A673 (cell line): ENCODE data around the gene TMEM254. TPM values are rescaled to one million over a fixed set of nuclear protein-coding genes. Genes with fewer than 3 reads are reported as not detected.

Source experiments
- BruUV-seq: library from RNA; stranded (reverse); fragments of 400-500 nt; replicated peaks from 2 replicates; lab custom pipeline; 2021; lab: Mats Ljungman, UMichigan
- CTCF ChIA-PET: fragments of 300-600 bp; sonication (Branson Sonifier 250); formaldehyde crosslinking; loops from one replicate; lab custom pipeline; 2022; ENCODE audit warnings: antibody characterized with exemption; lab: Charles Lee
- POLR2A ChIA-PET: fragments of 300-600 bp; sonication (Branson Sonifier 250); formaldehyde crosslinking; loops from one replicate; lab custom pipeline; 2022; ENCODE audit warnings: antibody characterized with exemption; ENCODE audit not compliant: low non-redundant PET; lab: Charles Lee
- DNase-seq: peaks from one replicate; pipeline ENCODE4 v3.0.0-alpha.2; 2015; ENCODE audit warnings: low spot score
- H3K27ac ChIP-seq: fragments of 200-600 bp; sonication (generic); 2 replicates; pipeline ENCODE4 v1.5.1; 2016; ENCODE audit warnings: mixed run types, low read depth, mild to moderate bottlenecking, mixed read lengths, antibody characterized with exemption, low read length; ENCODE audit not compliant: poor library complexity, severe bottlenecking
- H3K27me3 ChIP-seq: fragments of 200-600 bp; sonication (generic); replicated peaks from 2 replicates; pipeline ENCODE4 v1.6.1; 2017; ENCODE audit warnings: mixed run types, low read depth, mild to moderate bottlenecking, mixed read lengths, antibody characterized with exemption, low read length; ENCODE audit not compliant: insufficient read depth, poor library complexity
- H3K36me3 ChIP-seq: fragments of 200-600 bp; sonication (generic); 2 replicates; pipeline ENCODE4 v1.6.1; 2016; ENCODE audit warnings: mixed run types, mild to moderate bottlenecking, mixed read lengths, antibody characterized with exemption, low read length; ENCODE audit not compliant: insufficient read depth, poor library complexity, severe bottlenecking
- H3K4me1 ChIP-seq: fragments of 200-600 bp; sonication (generic); 2 replicates; pipeline ENCODE4 v1.6.1; 2017; ENCODE audit warnings: mixed run types, mild to moderate bottlenecking, mixed read lengths, antibody characterized with exemption, low read length; ENCODE audit not compliant: insufficient read depth, poor library complexity, severe bottlenecking
- H3K4me3 ChIP-seq: fragments of 200-600 bp; sonication (generic); 2 replicates; pipeline ENCODE4 v1.5.1; 2016; ENCODE audit warnings: low read depth, mixed run types, mild to moderate bottlenecking, mixed read lengths, low read length; ENCODE audit not compliant: poor library complexity, severe bottlenecking
- H3K9me3 ChIP-seq: fragments of 200-600 bp; sonication (generic); 2 replicates; pipeline ENCODE4 v1.6.1; 2016; ENCODE audit warnings: mixed run types, low read depth, mild to moderate bottlenecking, mixed read lengths, antibody characterized with exemption, low read length; ENCODE audit not compliant: poor library complexity, severe bottlenecking
- EZH2 ChIP-seq: fragments of 200-600 bp; sonication (generic); IDR thresholded peaks from 2 replicates; pipeline ENCODE4 v1.6.1; 2017; ENCODE audit warnings: borderline replicate concordance, low read depth, mild to moderate bottlenecking, mixed read lengths, antibody characterized with exemption, low read length; ENCODE audit not compliant: poor library complexity, severe bottlenecking
- intact Hi-C: fragments of 100-400 bp; cut with micrococcal nuclease; formaldehyde crosslinking; loops from one replicate; pipeline ENCODE4 v1.10.0; 2022; ENCODE audit not compliant: unreplicated experiment
- total RNA-seq: library from RNA; stranded (reverse); gene quantifications from 2 replicates; pipeline ENCODE4 v1.2.3, GENCODE V29; 2021
- TF ChIP-seq, protein P1 (sequence below): fragments of 300-800, 200-600 bp; sonication (generic); conservative IDR thresholded peaks from 2 replicates; pipeline ENCODE4 v1.5.1; 2017; ENCODE audit warnings: low read depth, mild to moderate bottlenecking, antibody characterized with exemption, low read length, moderate library complexity, mixed read lengths

Gene TMEM254
- total RNA-seq, 1 experiment from 2014 or later, result 12.2 TPM

DNA sequence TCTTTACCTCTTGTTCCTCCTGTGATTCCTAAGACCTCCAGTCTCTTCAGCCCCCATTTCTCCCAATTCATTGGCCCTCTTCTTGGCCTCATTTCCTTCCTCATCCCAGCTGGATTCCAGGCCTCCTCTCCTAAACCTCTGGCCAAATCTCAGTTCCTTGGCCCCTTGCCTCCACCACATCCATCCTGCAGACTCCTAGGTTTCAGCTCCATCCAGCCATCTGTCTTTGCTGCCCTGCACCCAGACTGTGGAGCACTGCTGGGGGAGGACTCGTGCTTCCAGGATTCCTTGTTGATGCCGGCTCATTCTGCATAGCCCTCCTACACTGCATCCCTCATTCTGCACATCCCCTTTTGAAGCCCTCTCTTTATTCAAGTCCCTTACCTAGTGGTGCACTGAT is 60.8 kb downstream of the TMEM254 start:
- intact Hi-C loops, result no loop called here
- ChIA-PET CTCF (no interaction called here), POLR2A (no interaction called here)
- BruUV-seq, result no TSS peak
- H3K9me3 ChIP-seq, result no peaks in the 10 kb centered on the region
- no peak for TF ChIP-seq EZH2
- TF ChIP-seq, protein P1, sequence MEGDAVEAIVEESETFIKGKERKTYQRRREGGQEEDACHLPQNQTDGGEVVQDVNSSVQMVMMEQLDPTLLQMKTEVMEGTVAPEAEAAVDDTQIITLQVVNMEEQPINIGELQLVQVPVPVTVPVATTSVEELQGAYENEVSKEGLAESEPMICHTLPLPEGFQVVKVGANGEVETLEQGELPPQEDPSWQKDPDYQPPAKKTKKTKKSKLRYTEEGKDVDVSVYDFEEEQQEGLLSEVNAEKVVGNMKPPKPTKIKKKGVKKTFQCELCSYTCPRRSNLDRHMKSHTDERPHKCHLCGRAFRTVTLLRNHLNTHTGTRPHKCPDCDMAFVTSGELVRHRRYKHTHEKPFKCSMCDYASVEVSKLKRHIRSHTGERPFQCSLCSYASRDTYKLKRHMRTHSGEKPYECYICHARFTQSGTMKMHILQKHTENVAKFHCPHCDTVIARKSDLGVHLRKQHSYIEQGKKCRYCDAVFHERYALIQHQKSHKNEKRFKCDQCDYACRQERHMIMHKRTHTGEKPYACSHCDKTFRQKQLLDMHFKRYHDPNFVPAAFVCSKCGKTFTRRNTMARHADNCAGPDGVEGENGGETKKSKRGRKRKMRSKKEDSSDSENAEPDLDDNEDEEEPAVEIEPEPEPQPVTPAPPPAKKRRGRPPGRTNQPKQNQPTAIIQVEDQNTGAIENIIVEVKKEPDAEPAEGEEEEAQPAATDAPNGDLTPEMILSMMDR, result no peak
- peaks cover 4% of the 10 kb centered on the region for H3K4me1 ChIP-seq
- no peak for DNase-seq
- H3K27me3 ChIP-seq, result no peaks in the 10 kb centered on the region
- H3K36me3 ChIP-seq, result no peaks in the 10 kb centered on the region
- no peak overlapping the region for H3K4me3 ChIP-seq
- H3K27ac ChIP-seq, result no peak overlapping the region

DNA sequence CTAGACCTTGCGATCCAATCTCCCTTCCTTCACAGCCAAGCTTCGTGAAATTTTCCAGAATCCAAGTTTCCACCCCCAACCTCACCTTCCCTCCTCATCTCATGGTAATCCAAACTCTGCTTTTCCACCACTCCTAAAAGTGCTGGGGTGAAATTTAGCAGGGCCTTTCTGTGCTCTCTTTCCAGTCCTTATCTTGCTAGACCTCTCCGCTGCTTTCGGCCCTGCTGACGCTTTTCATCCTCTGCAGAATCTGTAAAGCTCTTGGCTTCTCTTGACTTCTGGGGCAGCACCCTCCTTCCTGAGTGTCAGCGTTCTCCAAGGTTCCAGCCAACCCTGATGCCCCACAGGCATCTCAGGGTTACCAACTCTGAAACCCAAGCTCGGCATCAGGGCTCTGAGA is 61.8 kb downstream of the TMEM254 start:
- ChIA-PET POLR2A (no interaction called here), CTCF (no interaction called here)
- no peaks in the 10 kb centered on the region for H3K36me3 ChIP-seq
- no peak overlapping the region for H3K27ac ChIP-seq
- peaks cover 8% of the 10 kb centered on the region for H3K4me1 ChIP-seq
- no peaks in the 10 kb centered on the region for H3K9me3 ChIP-seq
- no TSS peak for BruUV-seq
- no peak for DNase-seq
- TF ChIP-seq, protein P1, result no peak
- no peak for TF ChIP-seq EZH2
- no peaks in the 10 kb centered on the region for H3K27me3 ChIP-seq
- H3K4me3 ChIP-seq, result no peak overlapping the region
- intact Hi-C loops, result no loop called here

DNA sequence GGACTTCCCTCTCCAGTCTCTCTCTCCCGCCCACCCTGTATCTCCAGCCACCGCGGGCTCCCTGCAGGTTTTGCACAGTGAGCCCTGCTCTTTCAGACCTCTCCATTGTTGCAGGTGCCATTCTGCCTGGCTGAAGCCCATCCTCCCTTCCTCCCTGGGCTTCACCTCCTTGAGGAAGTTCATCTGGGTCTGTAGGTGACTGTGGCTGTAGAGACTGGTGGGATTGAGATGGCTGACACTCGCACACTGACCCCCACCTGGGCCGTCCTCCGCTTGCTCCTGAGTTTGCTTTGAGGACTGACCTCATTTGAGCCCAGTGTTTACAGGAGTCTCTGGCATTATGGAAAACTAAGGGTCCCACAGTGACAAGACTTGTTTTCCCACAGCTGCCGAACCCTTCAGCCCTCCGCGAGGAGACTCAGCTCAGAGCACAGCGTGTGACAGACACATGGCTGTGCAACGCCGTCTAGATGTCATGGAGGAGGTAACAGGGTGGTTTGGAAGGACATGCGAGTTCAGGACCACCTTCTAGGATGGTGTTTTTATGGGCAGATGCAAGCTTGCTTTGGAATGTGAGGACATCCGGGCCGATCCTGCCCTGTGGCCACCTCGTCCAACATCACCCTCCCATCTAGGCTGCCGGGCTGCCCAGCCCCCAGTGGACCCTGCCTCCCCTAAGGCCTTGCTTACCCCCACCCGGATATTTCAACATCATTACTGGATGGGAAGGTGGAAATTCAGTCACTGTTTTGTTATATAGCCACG is 63.4 kb downstream of the TMEM254 start:
- TF ChIP-seq, protein P1, result no peak
- TF ChIP-seq EZH2, result no peak
- Histone ChIP-seq H3K9me3 (no peaks in the 10 kb centered on the region), H3K4me1 (peaks cover 8% of the 10 kb centered on the region), H3K36me3 (no peaks in the 10 kb centered on the region), H3K27ac (no peak overlapping the region), H3K4me3 (no peak overlapping the region), H3K27me3 (no peaks in the 10 kb centered on the region)
- ChIA-PET CTCF (interaction anchor here (0.6 to 0.7 kb wide), 2 partner anchors 40 to 128 kb away, joined by 3 to 4 read pairs; no protein-coding TSS in a partner anchor), POLR2A (no interaction called here)
- DNase-seq, result no peak
- BruUV-seq, result no TSS peak
- intact Hi-C loops, result no loop called here

Other genes with a start within 250 kb of the TMEM254 start
- not detected in 2 replicates for gene SFTPD, start 129.6 kb upstream of the TMEM254 start, total RNA-seq
- not detected in 2 replicates for gene PLAC9, start 54.1 kb downstream of the TMEM254 start, total RNA-seq
- 118 and 119 TPM in 2 replicates for gene ANXA11, start 126.9 kb downstream of the TMEM254 start, total RNA-seq
- gene MAT1A, start 211.0 kb downstream of the TMEM254 start, total RNA-seq, result not detected in 2 replicates